ENCODE results near the gene MYH2.

Gene MYH2

DNA sequence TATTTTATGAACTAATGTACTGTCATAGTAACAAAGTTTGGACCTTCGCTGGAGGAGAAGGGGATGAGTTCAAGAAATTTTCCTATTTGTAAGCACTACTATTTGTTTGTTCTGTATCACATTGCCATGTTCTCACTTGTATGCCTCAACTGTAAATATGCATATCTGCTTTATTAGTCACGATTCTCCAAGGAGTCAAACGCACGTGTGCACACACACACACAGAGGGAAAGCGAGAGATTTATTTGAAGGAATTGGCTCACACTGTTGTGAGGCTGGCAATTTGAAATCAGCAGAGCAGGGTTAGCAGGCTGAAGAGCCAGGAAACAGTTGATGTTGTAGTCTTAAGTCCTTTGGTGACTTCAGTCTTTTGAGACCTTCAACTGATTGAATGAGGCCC is 24.9 kb upstream of the MYH2 start:
- no peak overlapping the region for H3K4me3 ChIP-seq (ENCODE audit: control insufficient read depth, low read depth, low read length)
- TF ChIP-seq, protein P1, sequence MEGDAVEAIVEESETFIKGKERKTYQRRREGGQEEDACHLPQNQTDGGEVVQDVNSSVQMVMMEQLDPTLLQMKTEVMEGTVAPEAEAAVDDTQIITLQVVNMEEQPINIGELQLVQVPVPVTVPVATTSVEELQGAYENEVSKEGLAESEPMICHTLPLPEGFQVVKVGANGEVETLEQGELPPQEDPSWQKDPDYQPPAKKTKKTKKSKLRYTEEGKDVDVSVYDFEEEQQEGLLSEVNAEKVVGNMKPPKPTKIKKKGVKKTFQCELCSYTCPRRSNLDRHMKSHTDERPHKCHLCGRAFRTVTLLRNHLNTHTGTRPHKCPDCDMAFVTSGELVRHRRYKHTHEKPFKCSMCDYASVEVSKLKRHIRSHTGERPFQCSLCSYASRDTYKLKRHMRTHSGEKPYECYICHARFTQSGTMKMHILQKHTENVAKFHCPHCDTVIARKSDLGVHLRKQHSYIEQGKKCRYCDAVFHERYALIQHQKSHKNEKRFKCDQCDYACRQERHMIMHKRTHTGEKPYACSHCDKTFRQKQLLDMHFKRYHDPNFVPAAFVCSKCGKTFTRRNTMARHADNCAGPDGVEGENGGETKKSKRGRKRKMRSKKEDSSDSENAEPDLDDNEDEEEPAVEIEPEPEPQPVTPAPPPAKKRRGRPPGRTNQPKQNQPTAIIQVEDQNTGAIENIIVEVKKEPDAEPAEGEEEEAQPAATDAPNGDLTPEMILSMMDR (IDR thresholded peaks at IDR 0.05; ENCODE audit: control insufficient read depth, insufficient read depth, low read depth, low read length, missing control alignments), result no peak
- no peak for DNase-seq (ENCODE audit: low read depth)

DNA sequence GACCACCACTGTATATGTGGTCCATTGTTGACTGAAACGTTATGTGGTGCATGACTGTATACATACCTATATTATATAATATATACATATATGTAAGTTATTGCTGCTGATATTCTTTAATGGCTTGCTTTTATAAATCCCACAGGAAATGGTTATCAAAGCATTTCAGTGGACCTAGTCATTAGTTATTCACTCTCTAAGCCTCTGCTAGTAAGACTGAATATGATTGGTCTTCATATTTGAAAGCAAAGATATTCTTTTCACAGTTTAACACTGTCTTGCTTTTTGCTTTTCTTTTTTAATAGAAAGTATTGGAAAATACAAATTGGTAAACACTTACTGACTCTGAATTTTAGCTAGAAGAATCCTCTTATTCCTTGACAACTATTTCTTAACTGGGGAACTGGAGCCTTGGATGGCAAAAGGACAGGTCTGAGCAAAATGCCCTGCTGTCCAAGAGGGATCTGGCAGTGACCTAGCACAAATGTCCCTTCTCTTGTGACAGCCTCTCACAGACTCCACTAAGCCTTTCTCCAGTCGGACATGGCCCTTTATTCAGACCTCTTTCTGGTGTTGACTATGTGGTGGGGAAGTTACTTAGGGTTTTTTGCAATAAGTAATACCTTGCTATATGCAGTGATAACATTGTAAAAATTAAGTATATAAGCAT is 14.7 kb upstream of the MYH2 start:
- no peak overlapping the region for H3K4me3 ChIP-seq (ENCODE audit: control insufficient read depth, low read depth, low read length)
- TF ChIP-seq, protein P1 (IDR thresholded peaks at IDR 0.05; ENCODE audit: control insufficient read depth, insufficient read depth, low read depth, low read length, missing control alignments), result no peak
- no peak for DNase-seq (ENCODE audit: low read depth)

DNA sequence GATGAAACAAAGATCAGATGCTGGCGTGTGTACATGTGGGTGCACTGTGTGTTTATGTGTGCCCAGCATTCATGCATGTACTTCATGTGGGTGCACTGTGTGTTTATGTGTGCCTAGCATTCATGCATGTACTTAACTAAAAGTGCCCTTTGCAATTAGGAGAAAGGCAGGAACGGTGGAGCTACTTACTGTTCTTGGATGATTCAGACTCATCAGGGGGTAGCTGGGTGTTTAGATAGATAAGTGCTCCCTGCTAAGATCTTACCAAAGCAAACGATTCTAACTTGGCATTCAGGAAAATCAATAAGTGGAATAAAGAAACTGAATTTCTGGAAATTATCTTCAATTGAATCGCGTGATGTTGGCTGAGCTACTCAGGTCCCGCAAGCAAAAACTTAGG is 8.6 kb upstream of the MYH2 start:
- TF ChIP-seq, protein P1 (IDR thresholded peaks at IDR 0.05; ENCODE audit: control insufficient read depth, insufficient read depth, low read depth, low read length, missing control alignments), result no peak
- no peak overlapping the region for H3K4me3 ChIP-seq (ENCODE audit: control insufficient read depth, low read depth, low read length)
- no peak for DNase-seq (ENCODE audit: low read depth)

DNA sequence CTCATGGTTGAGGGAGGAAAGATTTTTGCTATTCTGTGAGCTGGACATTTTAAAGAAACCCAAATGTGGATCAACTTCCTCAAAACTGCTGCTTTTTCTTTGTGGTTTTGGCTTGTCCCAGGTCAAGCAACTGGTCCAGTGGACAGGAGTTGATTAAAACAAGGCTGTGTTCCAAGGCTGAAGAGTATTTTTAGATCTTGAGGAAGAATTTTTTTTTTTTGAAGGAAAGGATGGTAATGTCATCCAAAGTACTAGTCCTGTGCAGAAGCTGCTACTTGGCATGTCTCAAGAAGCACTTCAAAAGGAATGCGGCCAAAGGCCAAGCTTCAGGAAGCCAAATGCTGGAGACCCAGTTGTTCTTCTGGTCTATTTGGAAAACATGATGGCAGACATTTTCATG is 8.0 kb upstream of the MYH2 start:
- TF ChIP-seq, protein P1 (IDR thresholded peaks at IDR 0.05; ENCODE audit: control insufficient read depth, insufficient read depth, low read depth, low read length, missing control alignments), result no peak
- DNase-seq (ENCODE audit: low read depth), result peak; percentile 4
- no peak overlapping the region for H3K4me3 ChIP-seq (ENCODE audit: control insufficient read depth, low read depth, low read length)

DNA sequence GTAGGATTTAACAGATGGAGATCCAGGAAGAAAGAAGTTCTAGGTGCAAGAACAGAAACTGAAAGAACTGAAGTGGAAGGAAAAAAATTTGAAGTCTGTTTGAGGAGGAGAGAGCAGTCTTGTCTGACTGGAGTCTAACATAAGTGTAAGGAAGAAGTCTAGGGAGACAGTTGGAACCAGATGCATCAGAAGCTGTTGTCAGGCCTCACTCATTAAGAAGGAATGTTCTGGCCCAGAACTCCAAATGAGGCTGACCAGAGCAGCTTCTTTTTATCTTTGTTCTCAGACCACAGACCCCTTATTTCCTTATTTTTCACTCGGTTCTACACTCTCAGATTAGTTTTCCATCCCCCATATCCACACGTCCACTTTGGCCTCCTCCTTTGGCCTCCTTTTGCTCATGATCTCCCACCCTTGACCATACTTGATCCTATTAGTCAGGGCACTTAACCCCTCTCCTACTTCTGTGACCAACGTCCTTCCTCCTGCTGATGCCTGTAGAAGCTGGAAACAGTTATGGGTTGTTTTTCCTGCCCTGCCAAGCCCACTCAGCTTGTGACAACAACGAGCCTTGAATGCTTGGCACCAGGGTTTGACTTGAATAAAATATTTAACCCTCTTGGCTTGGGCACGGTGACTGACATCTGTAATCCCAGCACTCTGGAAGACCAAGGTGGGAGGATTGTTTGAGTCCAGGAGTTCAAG is 7.0 kb upstream of the MYH2 start:
- TF ChIP-seq, protein P1 (IDR thresholded peaks at IDR 0.05; ENCODE audit: control insufficient read depth, insufficient read depth, low read depth, low read length, missing control alignments), result no peak
- no peak for DNase-seq (ENCODE audit: low read depth)
- H3K4me3 ChIP-seq (ENCODE audit: control insufficient read depth, low read depth, low read length), result no peak overlapping the region

DNA sequence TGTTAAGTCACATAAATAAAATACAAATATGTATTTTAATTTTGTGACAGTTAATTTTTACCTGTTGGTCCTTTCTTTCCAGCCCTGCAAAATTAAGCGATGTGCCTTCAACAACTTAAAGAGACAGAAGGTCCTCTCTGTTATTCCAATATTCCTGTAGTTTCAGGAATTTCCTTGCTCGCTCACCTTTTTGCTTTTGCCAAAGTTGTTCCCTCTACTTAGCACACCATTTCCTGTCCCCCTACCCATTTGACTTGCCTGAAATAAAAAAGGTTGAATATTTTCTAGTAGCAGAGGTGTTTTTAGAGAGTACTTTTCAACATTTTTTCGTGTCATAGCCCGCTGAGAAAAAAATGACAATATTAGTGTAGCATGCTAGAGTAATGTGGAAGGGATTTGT is 556 bp upstream of the MYH2 start:
- TF ChIP-seq, protein P1 (IDR thresholded peaks at IDR 0.05; ENCODE audit: control insufficient read depth, insufficient read depth, low read depth, low read length, missing control alignments), result no peak
- DNase-seq (ENCODE audit: low read depth), result no peak
- no peak overlapping the region for H3K4me3 ChIP-seq (ENCODE audit: control insufficient read depth, low read depth, low read length)

All from AG09309 (cell line).